Daoy (cell line): ENCODE data around the gene TRIOBP. TPM values are rescaled to one million over a fixed set of nuclear protein-coding genes. Genes with fewer than 3 reads are reported as not detected.

Source experiments
- DNase-seq: peaks from one replicate; pipeline ENCODE4 v3.0.0-alpha.2; 2015; ENCODE audit warnings: low read depth
- total RNA-seq: library from RNA; depleted of rRNA; stranded (reverse); fragments of >200 nt; shearing (Covaris generic); gene quantifications from 2 replicates; pipeline ENCODE4 v1.2.3, GENCODE V29; 2014; rRNA removed

The TRIOBP gene
- total RNA-seq, 1 experiment from 2014 or later = 42.9 TPM

DNA sequence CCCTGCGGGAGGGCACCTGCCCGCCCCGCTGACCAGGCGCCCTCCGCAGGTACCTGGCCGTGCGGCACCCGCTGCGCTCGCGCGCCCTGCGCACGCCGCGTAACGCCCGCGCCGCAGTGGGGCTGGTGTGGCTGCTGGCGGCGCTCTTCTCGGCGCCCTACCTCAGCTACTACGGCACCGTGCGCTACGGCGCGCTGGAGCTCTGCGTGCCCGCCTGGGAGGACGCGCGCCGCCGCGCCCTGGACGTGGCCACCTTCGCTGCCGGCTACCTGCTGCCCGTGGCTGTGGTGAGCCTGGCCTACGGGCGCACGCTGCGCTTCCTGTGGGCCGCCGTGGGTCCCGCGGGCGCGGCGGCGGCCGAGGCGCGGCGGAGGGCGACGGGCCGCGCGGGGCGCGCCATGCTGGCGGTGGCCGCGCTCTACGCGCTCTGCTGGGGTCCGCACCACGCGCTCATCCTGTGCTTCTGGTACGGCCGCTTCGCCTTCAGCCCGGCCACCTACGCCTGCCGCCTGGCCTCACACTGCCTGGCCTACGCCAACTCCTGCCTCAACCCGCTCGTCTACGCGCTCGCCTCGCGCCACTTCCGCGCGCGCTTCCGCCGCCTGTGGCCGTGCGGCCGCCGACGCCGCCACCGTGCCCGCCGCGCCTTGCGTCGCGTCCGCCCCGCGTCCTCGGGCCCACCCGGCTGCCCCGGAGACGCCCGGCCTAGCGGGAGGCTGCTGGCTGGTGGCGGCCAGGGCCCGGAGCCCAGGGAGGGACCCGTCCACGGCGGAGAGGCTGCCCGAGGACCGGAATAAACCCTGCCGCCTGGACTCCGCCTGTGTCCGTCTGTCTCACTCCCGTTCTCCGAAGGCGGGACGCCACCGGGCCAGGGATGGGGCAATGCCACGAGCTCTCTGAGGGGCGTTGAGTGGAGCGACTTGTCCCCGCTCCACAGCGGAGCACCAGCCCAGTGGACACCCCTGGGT is 128.1 kb downstream of the TRIOBP start:
- no peak for DNase-seq

Other genes with a start within 250 kb of the TRIOBP start
- 2.4 and 3.0 TPM in 2 replicates for gene MFNG, start 210.7 kb upstream of the TRIOBP start, total RNA-seq
- gene CARD10, start 177.6 kb upstream of the TRIOBP start, total RNA-seq = 24.0 and 25.9 TPM in 2 replicates
- gene CDC42EP1, start 136.6 kb upstream of the TRIOBP start, total RNA-seq = 11.8 and 13.1 TPM in 2 replicates
- not detected in 2 replicates for gene LGALS2, start 117.0 kb upstream of the TRIOBP start, total RNA-seq
- gene GGA1, start 88.2 kb upstream of the TRIOBP start, total RNA-seq = 23.2 and 34.7 TPM in 2 replicates
- 3.4 and 5.7 TPM in 2 replicates for gene SH3BP1, start 57.4 kb upstream of the TRIOBP start, total RNA-seq
- 29.2 and 32.0 TPM in 2 replicates for gene PDXP, start 38.3 kb upstream of the TRIOBP start, total RNA-seq
- gene LGALS1, start 21.4 kb upstream of the TRIOBP start, total RNA-seq = 3,366 and 4,590 TPM in 2 replicates
- 71.4 and 92.3 TPM in 2 replicates for gene NOL12, start 10.7 kb upstream of the TRIOBP start, total RNA-seq
- 44.5 and 44.9 TPM in 2 replicates for gene GCAT, start 110.9 kb downstream of the TRIOBP start, total RNA-seq
- not detected in 2 replicates for gene GALR3, start 126.3 kb downstream of the TRIOBP start, total RNA-seq
- 59.8 and 64.7 TPM in 2 replicates for gene ANKRD54, start 147.3 kb downstream of the TRIOBP start, total RNA-seq
- gene EIF3L, start 152.4 kb downstream of the TRIOBP start, total RNA-seq = 288 and 343 TPM in 2 replicates
- 22.2 and 33.6 TPM in 2 replicates for gene MICALL1, start 209.2 kb downstream of the TRIOBP start, total RNA-seq